Activated CD8-positive, alpha-beta T cell treated with anti-CD3 and anti-CD28 coated beads for 36 hours (primary cell): ENCODE results near the gene ITGA3. TPM values are rescaled to one million over a fixed set of nuclear protein-coding genes. Genes with fewer than 3 reads are reported as not detected.

Source experiments
- ATAC-seq: fragments of 200-7000 bp; cut with Tn5 transposase; one replicate; pipeline ENCODE4 v1.10.0; 2021; ENCODE audit warnings: mild to moderate bottlenecking, moderate library complexity
- CTCF ChIA-PET: fragments of 350-600 bp; sonication (Branson Sonifier 250); formaldehyde crosslinking; loops from one replicate; lab custom pipeline; 2021; ENCODE audit warnings: antibody characterized with exemption; lab: Charles Lee
- POLR2A ChIA-PET: fragments of 350-600 bp; sonication (Branson Sonifier 250); formaldehyde crosslinking; loops from one replicate; lab custom pipeline; 2021; ENCODE audit warnings: antibody characterized with exemption; lab: Charles Lee
- DNase-seq: peaks from one replicate; pipeline ENCODE4 v3.0.0-alpha.2; 2020
- H3K27ac Mint-ChIP-seq: one replicate; pipeline ENCODE4 v1.8.0; 2021; ENCODE audit warnings: mild to moderate bottlenecking, mixed read lengths
- H3K27me3 Mint-ChIP-seq: one replicate; pipeline ENCODE4 v1.8.0; 2021; ENCODE audit warnings: mixed read lengths
- H3K36me3 Mint-ChIP-seq: one replicate; pipeline ENCODE4 v1.8.0; 2021; ENCODE audit warnings: low read depth, mixed read lengths
- H3K4me1 Mint-ChIP-seq: one replicate; pipeline ENCODE4 v1.8.0; 2021; ENCODE audit warnings: low read depth, mixed read lengths
- H3K4me3 Mint-ChIP-seq: one replicate; pipeline ENCODE4 v1.8.0; 2021; ENCODE audit warnings: mild to moderate bottlenecking, moderate library complexity, mixed read lengths
- H3K9me3 Mint-ChIP-seq: one replicate; pipeline ENCODE4 v1.8.0; 2021; ENCODE audit warnings: mixed read lengths
- intact Hi-C: fragments of 100-400 bp; cut with micrococcal nuclease; formaldehyde crosslinking; loops from one replicate; pipeline ENCODE4 v1.10.0; 2022
- total RNA-seq, 2 experiments: library from RNA; stranded (reverse); gene quantifications; one replicate each; pipeline ENCODE4 v1.2.3, GENCODE V29; 2021
- TF ChIP-seq, protein P1 (sequence below): fragments of 200-600 bp; IDR thresholded peaks from one replicate; pipeline ENCODE4 v1.8.0; 2022; ENCODE audit warnings: antibody characterized with exemption, mild to moderate bottlenecking

ITGA3 gene
- total RNA-seq, 2 experiments from 2014 or later = 4.2 to 7.2 TPM

DNA sequence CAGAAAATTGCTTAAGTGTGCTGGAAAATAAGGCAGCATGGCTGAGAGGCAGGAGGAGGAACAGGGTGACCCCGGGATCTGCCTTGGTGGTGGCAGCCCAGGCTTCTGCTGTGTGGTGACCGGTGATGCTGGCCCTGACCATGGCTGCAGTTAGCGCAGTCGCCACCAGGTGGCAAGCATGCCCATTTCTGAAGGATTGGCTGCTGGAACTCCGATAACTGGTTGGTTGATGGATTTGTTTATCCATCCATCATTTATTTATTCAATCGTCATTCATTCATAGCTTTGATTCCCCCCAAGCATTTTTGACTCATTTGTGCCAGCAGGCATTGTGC, 29.1 kb upstream of the ITGA3 start:
- ChIA-PET CTCF (interaction anchor here (0.7 to 8.7 kb wide), 18 partner anchors 12 to 511 kb away, joined by 3 to 140 read pairs (median 4); partner anchors contain the start of genes ITGA3 and PDK2), POLR2A (no interaction called here)
- peak; percentile 86 for ATAC-seq
- peak; percentile 87 for DNase-seq
- peaks cover 24% of the 10 kb centered on the region for H3K27me3 Mint-ChIP-seq
- peaks cover 12% of the 10 kb centered on the region for H3K4me1 Mint-ChIP-seq
- no peak overlapping the region for H3K27ac Mint-ChIP-seq
- H3K9me3 Mint-ChIP-seq = no peaks in the 10 kb centered on the region
- H3K36me3 Mint-ChIP-seq = no peaks in the 10 kb centered on the region
- no peak overlapping the region for H3K4me3 Mint-ChIP-seq
- TF ChIP-seq, protein P1, sequence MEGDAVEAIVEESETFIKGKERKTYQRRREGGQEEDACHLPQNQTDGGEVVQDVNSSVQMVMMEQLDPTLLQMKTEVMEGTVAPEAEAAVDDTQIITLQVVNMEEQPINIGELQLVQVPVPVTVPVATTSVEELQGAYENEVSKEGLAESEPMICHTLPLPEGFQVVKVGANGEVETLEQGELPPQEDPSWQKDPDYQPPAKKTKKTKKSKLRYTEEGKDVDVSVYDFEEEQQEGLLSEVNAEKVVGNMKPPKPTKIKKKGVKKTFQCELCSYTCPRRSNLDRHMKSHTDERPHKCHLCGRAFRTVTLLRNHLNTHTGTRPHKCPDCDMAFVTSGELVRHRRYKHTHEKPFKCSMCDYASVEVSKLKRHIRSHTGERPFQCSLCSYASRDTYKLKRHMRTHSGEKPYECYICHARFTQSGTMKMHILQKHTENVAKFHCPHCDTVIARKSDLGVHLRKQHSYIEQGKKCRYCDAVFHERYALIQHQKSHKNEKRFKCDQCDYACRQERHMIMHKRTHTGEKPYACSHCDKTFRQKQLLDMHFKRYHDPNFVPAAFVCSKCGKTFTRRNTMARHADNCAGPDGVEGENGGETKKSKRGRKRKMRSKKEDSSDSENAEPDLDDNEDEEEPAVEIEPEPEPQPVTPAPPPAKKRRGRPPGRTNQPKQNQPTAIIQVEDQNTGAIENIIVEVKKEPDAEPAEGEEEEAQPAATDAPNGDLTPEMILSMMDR = peak; percentile 97
- intact Hi-C loops = loop anchor here (1.0 kb wide), 1 partner anchor 60 kb away; no protein-coding TSS in a partner anchor

DNA sequence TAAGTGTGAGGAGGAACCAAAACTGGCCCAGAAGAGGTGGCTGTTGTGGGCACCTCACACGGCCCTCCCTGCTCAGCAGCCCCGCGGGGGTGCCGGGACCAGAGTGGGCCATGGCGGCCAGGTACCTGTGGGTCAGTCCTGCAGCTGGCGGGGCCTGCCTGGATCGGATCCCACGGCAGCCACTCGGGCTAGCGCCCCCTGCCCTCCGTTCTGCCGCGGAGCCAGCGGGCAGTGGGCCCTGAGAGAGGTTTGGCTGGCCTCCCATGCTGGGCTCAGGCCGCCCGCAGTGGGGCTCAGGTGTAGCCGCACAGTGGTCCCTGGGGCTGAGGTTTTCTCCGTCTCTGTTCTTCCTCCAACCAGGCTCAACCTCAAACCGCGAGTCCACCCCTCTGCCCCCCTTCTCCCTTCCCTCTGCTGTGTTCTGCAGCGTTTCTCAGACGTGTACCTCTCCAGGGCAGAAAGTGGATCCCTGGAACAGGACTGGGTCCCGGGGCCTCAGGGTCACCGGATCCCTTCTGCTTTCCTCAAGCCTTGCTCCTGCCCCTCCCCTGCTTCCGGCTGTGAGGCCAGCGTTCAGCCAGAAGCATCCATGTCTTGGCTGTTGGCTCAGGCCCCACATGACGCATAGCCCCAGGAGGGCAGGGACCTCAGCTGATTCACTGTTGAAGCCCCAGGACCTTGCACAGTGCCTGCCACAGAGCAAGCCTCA, 28.6 kb upstream of the ITGA3 start:
- ChIA-PET CTCF (interaction anchor here (0.7 to 8.7 kb wide), 21 partner anchors 11 to 511 kb away, joined by 3 to 140 read pairs (median 4); partner anchors contain the start of genes ITGA3 and PDK2), POLR2A (interaction anchor here (1.5 to 1.9 kb wide), 2 partner anchors 47 to 67 kb away, joined by 3 to 7 read pairs; partner anchors contain the start of gene PDK2)
- H3K36me3 Mint-ChIP-seq = no peaks in the 10 kb centered on the region
- H3K27ac Mint-ChIP-seq = no peak overlapping the region
- H3K4me1 Mint-ChIP-seq = peaks cover 12% of the 10 kb centered on the region
- ATAC-seq (peak; percentile 54), DNase-seq (peak; percentile 28)
- no peak overlapping the region for H3K4me3 Mint-ChIP-seq
- H3K9me3 Mint-ChIP-seq = no peaks in the 10 kb centered on the region
- TF ChIP-seq, protein P1 = peak; percentile 70
- intact Hi-C loops = no loop called here
- H3K27me3 Mint-ChIP-seq = peaks cover 24% of the 10 kb centered on the region

DNA sequence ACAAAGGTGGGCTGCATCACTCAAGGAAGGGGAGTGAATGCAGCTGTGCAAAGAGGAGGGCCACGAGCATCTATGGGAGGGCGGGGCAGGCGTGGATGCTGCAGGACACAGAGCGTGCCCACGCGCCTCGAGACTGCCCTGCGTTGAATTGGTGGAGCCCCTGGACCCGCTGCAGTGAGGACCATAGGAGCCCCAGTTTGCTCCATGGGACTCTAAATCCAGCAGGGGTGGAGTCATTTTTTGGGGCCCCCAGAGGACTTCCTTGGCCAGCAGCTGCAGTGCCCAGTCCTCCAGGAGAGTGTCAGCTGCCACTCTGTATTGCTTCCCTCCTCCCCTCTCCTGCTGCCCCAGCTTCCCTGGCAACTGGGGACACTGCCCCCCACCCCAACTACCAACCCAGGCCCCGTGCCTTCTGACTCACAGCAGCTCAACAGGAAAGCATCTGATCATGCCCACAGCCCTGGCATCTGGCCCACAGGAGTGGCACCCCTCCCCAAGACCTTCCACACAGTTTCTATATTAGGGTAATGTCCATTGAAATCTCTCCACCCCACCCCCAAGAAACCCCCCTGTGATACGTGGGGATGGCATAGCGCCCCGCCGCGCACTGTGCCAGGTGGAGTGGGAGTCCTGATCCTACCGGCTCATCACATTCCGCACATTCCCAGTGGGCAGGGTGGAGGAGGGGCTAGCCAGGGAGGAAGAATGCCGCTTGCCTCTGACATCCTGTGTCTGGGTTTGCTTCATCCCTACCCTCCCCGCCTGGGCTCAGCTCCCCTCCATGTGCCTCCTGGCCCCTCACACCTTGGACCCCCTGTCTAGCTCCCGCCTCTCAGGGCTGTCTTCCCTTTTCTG, 27.8 kb upstream of the ITGA3 start:
- DNase-seq = no peak
- Mint-ChIP-seq H3K27ac (no peak overlapping the region), H3K27me3 (peaks cover 24% of the 10 kb centered on the region), H3K9me3 (no peaks in the 10 kb centered on the region), H3K4me3 (no peak overlapping the region), H3K4me1 (peaks cover 12% of the 10 kb centered on the region), H3K36me3 (no peaks in the 10 kb centered on the region)
- TF ChIP-seq, protein P1 = no peak
- ChIA-PET CTCF (interaction anchor here (1.1 to 8.7 kb wide), 10 partner anchors 10 to 76 kb away, joined by 3 to 140 read pairs (median 6); partner anchors contain the start of genes ITGA3 and PDK2), POLR2A (interaction anchor here (1.5 to 1.9 kb wide), 2 partner anchors 47 to 66 kb away, joined by 3 to 7 read pairs; partner anchors contain the start of gene PDK2)
- intact Hi-C loops = no loop called here
- no peak for ATAC-seq

DNA sequence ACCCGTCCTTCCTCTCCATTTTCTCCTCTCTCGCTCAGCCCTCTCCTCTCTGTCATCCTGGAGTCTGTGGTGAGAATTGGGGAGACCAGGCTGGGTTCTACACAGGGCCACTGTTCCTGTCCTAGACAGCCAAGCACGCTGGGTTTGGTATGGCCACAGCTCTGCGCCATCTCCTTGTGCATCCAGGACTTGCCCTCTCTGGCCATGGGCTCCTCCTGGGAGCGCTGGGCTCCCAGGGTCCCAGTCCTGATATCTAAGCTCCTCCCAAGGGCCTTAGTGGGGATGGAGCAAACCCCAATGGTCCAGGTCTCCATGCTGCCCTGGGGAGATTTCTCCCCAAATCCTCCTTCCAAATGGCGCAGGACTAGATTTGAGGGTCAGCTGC, 27.2 kb upstream of the ITGA3 start:
- Mint-ChIP-seq H3K4me3 (no peak overlapping the region), H3K36me3 (no peaks in the 10 kb centered on the region), H3K9me3 (no peaks in the 10 kb centered on the region), H3K27ac (no peak overlapping the region), H3K27me3 (peaks cover 24% of the 10 kb centered on the region), H3K4me1 (peaks cover 12% of the 10 kb centered on the region)
- no peak for ATAC-seq
- no peak for DNase-seq
- POLR2A ChIA-PET = interaction anchor here (1.5 to 1.9 kb wide), 2 partner anchors 46 to 66 kb away, joined by 3 to 7 read pairs; partner anchors contain the start of gene PDK2
- CTCF ChIA-PET = interaction anchor here (1.1 to 8.7 kb wide), 6 partner anchors 27 to 77 kb away, joined by 3 to 140 read pairs (median 33); partner anchors contain the start of genes ITGA3 and PDK2
- intact Hi-C loops = no loop called here
- TF ChIP-seq, protein P1 = no peak
